Effector CD4-positive, alpha-beta T cell (primary cell): ENCODE data around the gene CELSR2.

Experiments
- DNase-seq: peaks from one replicate; pipeline ENCODE4 v3.0.0-alpha.2; 2020

CELSR2 gene

DNA sequence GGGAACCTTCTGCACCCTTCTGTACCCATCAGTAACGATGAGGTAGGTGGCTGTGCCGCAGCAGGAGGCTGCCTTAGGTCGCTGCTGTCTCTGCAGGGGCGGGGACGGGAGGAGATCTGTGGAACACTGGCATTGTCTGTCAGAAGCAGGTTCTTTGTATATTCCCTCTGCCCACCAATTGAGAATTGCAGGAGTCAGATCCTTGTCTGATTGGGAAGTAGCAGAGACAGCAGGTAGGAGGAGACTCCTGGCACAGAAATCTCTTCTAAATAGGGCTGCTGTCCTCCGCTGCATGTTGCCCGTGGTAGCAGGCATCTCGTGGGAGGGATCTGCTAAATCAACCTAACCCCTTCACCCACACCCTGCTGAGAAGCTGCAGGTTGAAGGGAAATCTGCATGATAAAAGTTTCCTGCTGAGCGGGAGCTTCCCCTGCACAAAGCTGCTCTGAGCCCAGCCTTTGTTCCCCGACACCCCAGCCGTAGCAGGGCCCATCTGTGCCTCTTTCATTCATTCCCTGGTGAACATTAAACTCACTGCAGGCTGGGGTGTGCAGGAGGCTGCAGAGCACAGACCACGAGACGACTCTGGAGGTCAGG, 19.7 kb upstream of the CELSR2 start:
- no peak for DNase-seq

DNA sequence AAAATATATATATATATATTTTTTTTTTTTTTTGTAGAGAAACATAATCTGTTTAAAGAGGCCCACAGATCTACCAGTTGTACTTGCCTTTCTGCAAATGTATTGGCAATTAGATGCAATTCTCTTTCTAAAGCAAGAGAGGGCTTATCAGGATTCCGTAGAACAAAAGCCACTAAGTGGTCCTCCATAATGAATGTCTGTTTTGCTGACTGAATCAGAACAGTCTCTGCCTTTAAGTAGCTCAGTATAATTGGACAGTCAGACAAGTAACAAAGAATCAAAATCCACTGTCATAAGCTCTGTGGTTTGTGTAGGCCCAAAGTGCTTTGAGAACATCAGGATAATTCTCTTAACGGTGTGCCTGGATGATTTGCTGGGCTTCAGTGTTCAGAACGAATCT, 18.3 kb upstream of the CELSR2 start:
- no peak for DNase-seq

DNA sequence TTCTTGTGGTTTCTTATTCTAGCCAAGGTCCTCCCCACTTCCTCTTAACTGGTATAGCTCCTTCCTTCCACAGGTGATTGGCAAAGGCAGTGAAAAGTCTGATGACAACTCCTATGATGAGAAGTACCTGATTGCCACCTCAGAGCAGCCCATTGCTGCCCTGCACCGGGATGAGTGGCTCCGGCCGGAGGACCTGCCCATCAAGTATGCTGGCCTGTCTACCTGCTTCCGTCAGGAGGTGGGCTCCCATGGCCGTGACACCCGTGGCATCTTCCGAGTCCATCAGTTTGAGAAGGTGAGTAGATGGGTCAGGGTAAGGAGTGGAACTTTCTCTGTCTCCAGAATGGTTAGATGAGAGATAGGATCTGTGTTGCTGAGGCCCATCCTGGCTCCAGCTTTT, 14.2 kb upstream of the CELSR2 start:
- no peak for DNase-seq

DNA sequence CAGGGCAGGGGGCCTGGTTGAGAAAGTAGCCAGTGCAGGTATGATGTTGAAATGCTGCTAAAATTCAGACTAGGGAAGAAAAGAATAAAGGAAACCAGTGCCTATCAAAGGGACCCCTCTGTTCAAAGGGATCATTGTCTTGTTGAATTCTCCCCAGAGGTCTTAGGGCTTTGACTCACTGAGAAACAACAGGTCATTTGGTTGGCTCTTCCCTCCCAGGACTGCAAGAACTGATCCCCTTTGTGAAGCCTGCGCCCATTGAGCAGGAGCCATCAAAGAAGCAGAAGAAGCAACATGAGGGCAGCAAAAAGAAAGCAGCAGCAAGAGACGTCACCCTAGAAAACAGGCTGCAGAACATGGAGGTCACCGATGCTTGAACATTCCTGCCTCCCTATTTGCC, 11.8 kb upstream of the CELSR2 start:
- DNase-seq = no peak

DNA sequence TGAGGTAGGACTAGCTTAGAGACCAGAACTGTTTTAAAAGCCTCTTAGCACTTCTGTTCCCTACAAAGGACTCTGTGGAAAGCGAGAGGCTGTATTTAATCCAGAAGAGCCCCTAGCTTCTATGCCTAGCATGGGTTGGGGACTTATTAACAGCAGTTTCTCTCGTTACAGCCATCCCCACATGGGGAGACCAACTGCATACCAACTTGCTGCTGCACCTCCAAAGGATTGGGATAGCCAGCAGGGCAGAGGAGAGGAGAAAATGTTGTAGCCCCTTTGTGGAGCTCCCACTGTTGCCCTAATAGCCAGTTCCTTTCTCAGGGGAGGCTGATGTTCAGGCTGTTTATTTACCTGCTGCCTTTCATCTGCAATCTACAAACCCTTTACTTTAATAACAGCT, 11.0 kb upstream of the CELSR2 start:
- DNase-seq = no peak

GRCh38 chr1:109239047-109239408, 10.3 kb upstream of the CELSR2 start:
- no peak for DNase-seq

GRCh38 chr1:109239409-109240068, 9.8 kb upstream of the CELSR2 start:
- DNase-seq = no peak

- DNase-seq = no peak
Measured at GRCh38 chr1:109240158-109241152, 8.9 kb upstream of the CELSR2 start.

DNA sequence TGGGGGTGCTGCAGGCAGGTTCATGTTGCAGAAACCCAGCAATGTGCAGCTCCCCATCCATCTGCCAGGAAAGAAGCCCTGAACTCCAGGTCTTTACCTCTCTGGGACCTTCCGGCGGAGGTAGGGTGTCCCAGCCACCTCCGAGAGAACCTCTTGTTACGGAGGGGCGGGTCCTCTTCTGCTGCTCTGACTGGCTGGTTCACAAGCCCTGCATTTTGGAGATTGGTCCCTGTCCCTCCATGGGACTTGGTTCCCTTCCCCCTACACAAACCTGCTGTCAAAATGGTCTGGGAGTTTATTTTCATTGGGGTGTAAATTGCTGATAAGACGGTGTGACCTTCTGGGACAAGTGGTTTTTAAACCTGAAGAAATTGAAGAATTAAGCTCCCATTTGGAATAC, 8.0 kb upstream of the CELSR2 start:
- DNase-seq = no peak

DNA sequence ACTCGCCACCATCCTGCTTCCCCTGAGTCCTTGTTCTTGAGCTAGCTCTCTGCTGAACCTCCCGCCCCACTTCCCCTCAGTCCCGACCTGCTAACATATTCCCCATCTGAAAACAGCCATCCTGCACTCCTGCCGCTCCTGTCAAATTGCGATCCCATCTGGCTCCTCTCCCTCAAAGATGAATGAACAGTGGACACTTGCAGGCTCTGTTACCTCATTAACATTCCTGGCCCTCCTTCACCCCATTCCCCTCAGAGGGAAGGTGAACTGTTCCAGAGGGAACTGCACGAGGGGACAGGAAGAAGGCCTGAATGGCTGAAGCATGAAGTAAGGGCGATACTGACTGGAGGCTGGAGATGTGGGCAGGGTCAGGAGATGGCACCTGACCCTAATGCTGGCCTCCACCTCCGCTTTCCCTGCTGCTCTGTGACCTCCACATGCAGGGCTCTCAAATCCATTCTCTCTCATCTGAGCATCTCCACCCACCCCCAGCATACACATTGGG, 7.4 kb upstream of the CELSR2 start:
- no peak for DNase-seq

- DNase-seq = no peak
Measured at GRCh38 chr1:109242387-109242786, 7.0 kb upstream of the CELSR2 start.

DNA sequence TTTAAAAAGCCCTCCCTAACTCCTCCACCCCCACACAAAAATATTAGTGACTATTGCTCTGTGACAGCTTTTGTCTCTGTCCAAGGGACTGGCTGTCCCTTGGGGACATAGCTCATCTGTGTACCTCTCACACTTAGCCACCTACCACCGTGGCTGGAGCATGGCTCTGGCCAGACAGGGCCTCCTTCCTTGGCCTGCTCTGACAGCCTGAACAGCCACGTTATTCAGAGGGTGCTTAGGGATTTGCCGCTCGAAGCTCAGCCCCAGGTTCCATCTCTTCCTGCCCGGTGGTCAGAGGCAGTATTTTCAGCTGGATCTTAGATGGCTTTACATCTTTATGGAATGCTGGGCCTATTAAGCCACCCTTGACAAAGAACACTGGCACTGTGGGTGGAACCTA, 6.1 kb upstream of the CELSR2 start:
- DNase-seq = no peak

DNA sequence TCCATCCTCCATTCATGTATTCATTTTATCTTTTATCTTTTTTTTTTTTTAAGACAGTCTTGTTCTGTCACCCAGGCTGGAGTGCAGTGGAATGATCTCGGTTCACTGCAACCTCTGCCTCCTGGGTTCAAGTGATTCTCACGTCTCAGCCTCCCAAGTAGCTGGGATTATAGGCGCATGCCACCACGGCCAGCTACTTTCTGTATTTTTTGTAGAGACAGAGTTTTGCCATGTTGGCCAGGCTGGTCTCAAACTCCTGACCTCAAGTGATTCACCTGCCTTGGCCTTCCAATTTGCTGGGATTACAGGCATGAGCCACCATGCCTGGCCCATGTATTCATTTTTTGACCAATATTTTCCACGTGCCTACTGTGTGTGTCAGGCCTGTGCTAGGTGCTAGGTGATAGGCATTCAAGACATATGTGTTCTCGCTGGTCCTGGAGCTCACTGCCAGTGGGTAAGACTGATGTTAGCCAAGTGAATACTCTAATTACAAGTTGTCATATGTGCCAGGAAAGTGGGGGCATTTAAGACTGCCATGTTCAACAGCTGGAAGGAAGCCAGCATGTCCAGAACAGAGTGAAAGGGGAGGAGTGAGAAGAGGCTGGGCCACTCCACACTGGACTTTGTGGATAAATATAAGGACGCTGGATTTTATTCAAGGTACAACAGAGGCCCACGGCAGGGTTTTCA, 5.3 kb upstream of the CELSR2 start:
- DNase-seq = no peak

DNA sequence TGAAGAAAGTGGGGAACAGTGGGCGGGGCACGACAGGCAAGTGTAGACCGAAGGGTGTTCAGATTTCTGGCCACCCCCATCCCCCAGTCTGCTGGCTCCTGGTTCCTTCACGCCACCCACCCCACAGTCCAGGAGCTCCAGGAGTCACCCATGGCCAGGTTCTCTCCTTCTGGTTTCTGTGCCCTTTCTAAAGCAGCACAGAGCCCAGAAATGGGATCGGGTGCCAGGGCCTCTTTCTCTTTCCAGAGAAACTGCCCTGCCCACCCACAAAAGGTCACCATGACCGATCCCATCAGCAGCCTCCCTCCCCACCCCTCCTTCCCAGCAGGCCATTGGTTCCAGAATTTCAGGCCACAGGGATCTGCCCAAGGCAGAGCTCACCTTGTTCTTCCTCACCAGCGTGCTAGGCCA, 3.2 kb upstream of the CELSR2 start:
- no peak for DNase-seq

- no peak for DNase-seq
Measured at GRCh38 chr1:109247401-109248365, 1.7 kb upstream of the CELSR2 start.

DNA sequence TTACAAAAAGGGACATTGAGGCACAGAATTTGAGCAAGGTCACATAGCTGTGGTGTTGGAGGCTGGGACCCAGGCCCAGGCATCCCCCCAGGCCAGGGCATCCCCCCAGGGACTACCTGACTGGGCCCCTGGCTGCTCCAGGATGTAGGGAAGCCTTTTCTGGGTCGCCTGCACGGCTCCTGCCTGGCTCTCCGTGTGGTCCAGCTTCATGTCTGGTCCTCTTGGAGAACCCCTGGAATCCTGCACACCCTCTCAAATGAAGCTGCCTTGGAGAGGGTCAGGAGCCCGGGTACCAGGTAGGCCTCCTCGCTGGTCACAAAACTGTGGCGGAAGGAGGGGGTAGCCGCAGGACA, 919 bp upstream of the CELSR2 start:
- no peak for DNase-seq

- no peak for DNase-seq
Measured at GRCh38 chr1:109249654-109250401, 489 bp downstream of the CELSR2 start.

DNA sequence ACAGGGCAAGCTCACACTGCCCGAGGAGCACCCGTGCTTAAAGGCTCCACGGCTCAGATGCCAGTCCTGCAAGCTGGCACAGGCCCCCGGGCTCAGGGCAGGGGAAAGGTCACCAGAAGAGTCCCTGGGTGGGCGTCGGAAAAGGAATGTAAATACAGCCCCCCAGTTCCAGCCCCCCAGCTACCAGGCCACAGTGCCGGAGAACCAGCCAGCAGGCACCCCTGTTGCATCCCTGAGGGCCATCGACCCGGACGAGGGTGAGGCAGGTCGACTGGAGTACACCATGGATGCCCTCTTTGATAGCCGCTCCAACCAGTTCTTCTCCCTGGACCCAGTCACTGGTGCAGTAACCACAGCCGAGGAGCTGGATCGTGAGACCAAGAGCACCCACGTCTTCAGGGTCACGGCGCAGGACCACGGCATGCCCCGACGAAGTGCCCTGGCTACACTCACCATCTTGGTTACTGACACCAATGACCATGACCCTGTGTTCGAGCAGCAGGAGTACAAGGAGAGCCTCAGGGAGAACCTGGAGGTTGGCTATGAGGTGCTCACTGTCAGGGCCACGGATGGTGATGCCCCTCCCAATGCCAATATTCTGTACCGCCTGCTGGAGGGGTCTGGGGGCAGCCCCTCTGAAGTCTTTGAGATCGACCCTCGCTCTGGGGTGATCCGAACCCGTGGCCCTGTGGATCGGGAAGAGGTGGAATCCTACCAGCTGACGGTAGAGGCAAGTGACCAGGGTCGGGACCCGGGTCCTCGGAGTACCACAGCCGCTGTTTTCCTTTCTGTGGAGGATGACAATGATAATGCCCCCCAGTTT, 1.3 kb downstream of the CELSR2 start:
- no peak for DNase-seq

DNA sequence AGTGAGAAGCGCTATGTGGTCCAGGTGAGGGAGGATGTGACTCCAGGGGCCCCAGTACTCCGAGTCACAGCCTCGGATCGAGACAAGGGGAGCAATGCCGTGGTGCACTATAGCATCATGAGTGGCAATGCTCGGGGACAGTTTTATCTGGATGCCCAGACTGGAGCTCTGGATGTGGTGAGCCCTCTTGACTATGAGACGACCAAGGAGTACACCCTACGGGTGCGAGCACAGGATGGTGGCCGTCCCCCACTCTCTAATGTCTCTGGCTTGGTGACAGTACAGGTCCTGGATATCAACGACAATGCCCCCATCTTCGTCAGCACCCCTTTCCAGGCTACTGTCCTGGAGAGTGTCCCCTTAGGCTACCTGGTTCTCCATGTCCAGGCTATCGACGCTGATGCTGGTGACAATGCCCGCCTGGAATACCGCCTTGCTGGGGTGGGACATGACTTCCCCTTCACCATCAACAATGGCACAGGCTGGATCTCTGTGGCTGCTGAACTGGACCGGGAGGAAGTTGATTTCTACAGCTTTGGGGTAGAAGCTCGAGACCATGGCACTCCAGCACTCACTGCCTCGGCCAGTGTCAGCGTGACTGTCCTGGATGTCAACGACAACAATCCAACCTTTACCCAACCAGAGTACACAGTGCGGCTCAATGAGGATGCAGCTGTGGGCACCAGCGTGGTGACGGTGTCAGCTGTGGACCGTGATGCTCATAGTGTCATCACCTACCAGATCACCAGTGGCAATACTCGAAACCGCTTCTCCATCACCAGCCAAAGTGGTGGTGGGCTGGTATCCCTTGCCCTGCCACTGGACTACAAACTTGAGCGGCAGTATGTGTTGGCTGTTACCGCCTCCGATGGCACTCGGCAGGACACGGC, 2.2 kb downstream of the CELSR2 start:
- no peak for DNase-seq
